ENCODE data around the gene MEGF10. TPM values are rescaled to one million over a fixed set of nuclear protein-coding genes. Genes with fewer than 3 reads are reported as not detected.

MEGF10 gene
- total and polyA plus RNA-seq, 2 experiments from 2014 or later = not detected

- Histone ChIP-seq H2AFZ (no peak overlapping the region), H3K27ac (no peak overlapping the region), H3K9me3 (ENCODE audit: low read depth) (no peaks in the 10 kb centered on the region), H3K4me1 (ENCODE audit: insufficient read depth) (peaks cover 19% of the 10 kb centered on the region), H3K9me2 (ENCODE audit: insufficient read depth) (no peaks in the 10 kb centered on the region), H3F3A (ENCODE audit: insufficient read depth) (no peaks in the 10 kb centered on the region), H3K79me2 (ENCODE audit: insufficient read depth) (no peaks in the 10 kb centered on the region), H4K20me1 (ENCODE audit: insufficient read depth) (no peaks in the 10 kb centered on the region), H3K4me2 (ENCODE audit: unreplicated experiment) (no peak overlapping the region), H3K36me3 (ENCODE audit: low read depth) (no peaks in the 10 kb centered on the region), H3K9ac (no peak overlapping the region), H3K27me3 (replicated peaks; ENCODE audit: insufficient read depth) (peaks cover 17% of the 10 kb centered on the region), H3K4me3 (no peak overlapping the region)
- TF ChIP-seq EZH2phosphoT487 (IDR thresholded peaks at IDR 0.05; ENCODE audit: insufficient read depth, low read depth) = no peak
- no peak for TF ChIP-seq EZH2 (IDR thresholded peaks at IDR 0.05; ENCODE audit: insufficient read depth, poor library complexity, severe bottlenecking)
- no peak for DNase-seq
- in situ Hi-C loops (cut with MboI) = loop anchor here (10.0 kb wide), 1 partner anchor 151 kb away; the partner anchor contains the start of gene MEGF10
- WGBS, 2 experiments (ENCODE audit: low coverage in 1 of 2, low lambda C conversion rate in 2 of 2, missing lambda C conversion rate in 2 of 2) = 75 to 76% methylated on average over 4 of the region's 4 CpGs
Observed at GRCh38 chr5:127445328-127445727, 154.7 kb downstream of the MEGF10 start.

DNA sequence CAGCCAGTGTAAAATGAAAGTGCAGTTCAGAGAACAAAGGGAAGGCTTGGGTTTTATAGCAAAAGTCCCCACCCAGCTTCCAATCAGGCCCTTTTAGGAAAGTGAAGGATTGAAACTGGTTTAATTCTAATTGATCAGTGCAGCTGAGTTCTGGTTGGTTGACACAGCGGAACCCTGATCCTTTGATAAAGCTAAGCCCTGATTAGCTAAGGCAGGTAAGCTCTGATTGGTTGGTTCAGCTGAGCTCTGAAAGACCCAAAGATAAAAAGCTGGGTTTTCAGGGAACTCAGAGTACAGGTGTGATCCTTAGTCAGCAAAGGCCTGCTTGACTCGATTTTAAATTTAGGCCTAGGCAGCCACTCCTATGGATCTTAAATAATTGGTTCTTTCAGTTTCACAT is 156.0 kb downstream of the MEGF10 start:
- in situ Hi-C loops (cut with MboI) = loop anchor here (10.0 kb wide), 1 partner anchor 152 kb away; the partner anchor contains the start of gene MEGF10
- TF ChIP-seq EZH2 (IDR thresholded peaks at IDR 0.05; ENCODE audit: insufficient read depth, poor library complexity, severe bottlenecking) (no peak), EZH2phosphoT487 (IDR thresholded peaks at IDR 0.05; ENCODE audit: insufficient read depth, low read depth) (no peak)
- H3K4me3 ChIP-seq = no peak overlapping the region

GRCh38 chr5:127447827-127448226 is 157.2 kb downstream of the MEGF10 start:
- H3K9ac ChIP-seq = no peak overlapping the region
- H3K4me2 ChIP-seq (ENCODE audit: unreplicated experiment) = no peak overlapping the region
- H2AFZ ChIP-seq = no peak overlapping the region

More for the DNA sequence above, 156.0 kb downstream of the MEGF10 start:
- H3F3A ChIP-seq (ENCODE audit: insufficient read depth) = no peaks in the 10 kb centered on the region
- no peaks in the 10 kb centered on the region for H3K36me3 ChIP-seq (ENCODE audit: low read depth)
- no peak for DNase-seq
- no peak overlapping the region for H3K27ac ChIP-seq
- no peak overlapping the region for H3K9ac ChIP-seq
- H2AFZ ChIP-seq = no peak overlapping the region
- peaks cover 11% of the 10 kb centered on the region; the same call in 1 of the 2 replicates for H3K4me1 ChIP-seq (ENCODE audit: insufficient read depth)
- H4K20me1 ChIP-seq (ENCODE audit: insufficient read depth) = no peaks in the 10 kb centered on the region
- H3K9me3 ChIP-seq (ENCODE audit: low read depth) = no peaks in the 10 kb centered on the region
- whole genome bisulfite sequencing, 2 experiments (ENCODE audit: low coverage in 1 of 2, low lambda C conversion rate in 2 of 2, missing lambda C conversion rate in 2 of 2) = 93 to 97% methylated on average over 2 of the region's 2 CpGs
- no peaks in the 10 kb centered on the region for H3K9me2 ChIP-seq (ENCODE audit: insufficient read depth)
- no peak overlapping the region for H3K4me2 ChIP-seq (ENCODE audit: unreplicated experiment)
- H3K79me2 ChIP-seq (ENCODE audit: insufficient read depth) = no peaks in the 10 kb centered on the region
- H3K27me3 ChIP-seq (replicated peaks; ENCODE audit: insufficient read depth) = peaks cover 17% of the 10 kb centered on the region

GRCh38 chr5:127450046-127450445 is 159.4 kb downstream of the MEGF10 start:
- Histone ChIP-seq H3K36me3 (ENCODE audit: low read depth) (no peaks in the 10 kb centered on the region), H3K9me2 (ENCODE audit: insufficient read depth) (no peaks in the 10 kb centered on the region), H3K9me3 (ENCODE audit: low read depth) (no peaks in the 10 kb centered on the region), H3K9ac (no peak overlapping the region), H3K79me2 (ENCODE audit: insufficient read depth) (no peaks in the 10 kb centered on the region), H2AFZ (no peak overlapping the region), H4K20me1 (ENCODE audit: insufficient read depth) (no peaks in the 10 kb centered on the region), H3K4me1 (ENCODE audit: insufficient read depth) (peaks cover 11% of the 10 kb centered on the region; the same call in 1 of the 2 replicates), H3K4me2 (ENCODE audit: unreplicated experiment) (no peak overlapping the region), H3F3A (ENCODE audit: insufficient read depth) (no peaks in the 10 kb centered on the region), H3K27ac (no peak overlapping the region), H3K27me3 (replicated peaks; ENCODE audit: insufficient read depth) (peaks cover 4% of the 10 kb centered on the region; the same call in 1 of the 2 replicates), H3K4me3 (no peak overlapping the region)
- TF ChIP-seq EZH2phosphoT487 (IDR thresholded peaks at IDR 0.05; ENCODE audit: insufficient read depth, low read depth) (no peak), EZH2 (IDR thresholded peaks at IDR 0.05; ENCODE audit: insufficient read depth, poor library complexity, severe bottlenecking) (no peak)
- DNase-seq = no peak
- in situ Hi-C loops (cut with MboI) = no loop called here
- 73 to 75% methylated on average over 3 of the region's 3 CpGs for WGBS, 2 experiments (ENCODE audit: low coverage in 1 of 2, low lambda C conversion rate in 2 of 2, missing lambda C conversion rate in 2 of 2)

More at GRCh38 chr5:127447827-127448226, 157.2 kb downstream of the MEGF10 start:
- Histone ChIP-seq H3K4me1 (ENCODE audit: insufficient read depth) (peaks cover 11% of the 10 kb centered on the region; the same call in 1 of the 2 replicates), H3K27me3 (replicated peaks; ENCODE audit: insufficient read depth) (peaks cover 11% of the 10 kb centered on the region), H3K27ac (no peak overlapping the region), H3K36me3 (ENCODE audit: low read depth) (no peaks in the 10 kb centered on the region), H3K4me3 (no peak overlapping the region), H3K79me2 (ENCODE audit: insufficient read depth) (no peaks in the 10 kb centered on the region), H4K20me1 (ENCODE audit: insufficient read depth) (no peaks in the 10 kb centered on the region), H3K9me3 (ENCODE audit: low read depth) (no peaks in the 10 kb centered on the region), H3F3A (ENCODE audit: insufficient read depth) (no peaks in the 10 kb centered on the region), H3K9me2 (ENCODE audit: insufficient read depth) (no peaks in the 10 kb centered on the region)
- WGBS, 2 experiments (ENCODE audit: low coverage in 1 of 2, low lambda C conversion rate in 2 of 2, missing lambda C conversion rate in 2 of 2) = 15 to 19% methylated on average over 7 of the region's 7 CpGs
- in situ Hi-C loops (cut with MboI) = loop anchor here (10.0 kb wide), 1 partner anchor 153 kb away; the partner anchor contains the start of gene MEGF10
- TF ChIP-seq EZH2phosphoT487 (IDR thresholded peaks at IDR 0.05; ENCODE audit: insufficient read depth, low read depth) = no peak
- TF ChIP-seq EZH2 (IDR thresholded peaks at IDR 0.05; ENCODE audit: insufficient read depth, poor library complexity, severe bottlenecking) = no peak
- peak; percentile 79 for DNase-seq

All from GM23248 (cell line).